HG03095 (cell line): ENCODE measurements around the gene DDX27.
"Not testable (repeated sequence)": the region's sequence is repeated elsewhere in the genome, so short reads cannot be mapped to it uniquely, and the experiment has no call there.

Source experiments
- ATAC-seq: cut with Tn5 transposase; IDR thresholded peaks from one replicate; pipeline ENCODE4 v1.9.1; 2021; ENCODE audit warnings: moderate library complexity; ENCODE audit not compliant: unreplicated experiment

DDX27 gene

GRCh38 chr20:49203011-49203410, 16.2 kb upstream of the DDX27 start:
- no peak for ATAC-seq

- no peak for ATAC-seq
Measured at GRCh38 chr20:49203746-49204145, 15.5 kb upstream of the DDX27 start.

GRCh38 chr20:49207076-49207475, 12.1 kb upstream of the DDX27 start:
- ATAC-seq: no peak

- ATAC-seq: no peak
Measured at GRCh38 chr20:49210101-49210756, 9.0 kb upstream of the DDX27 start.

GRCh38 chr20:49210757-49211110, 8.5 kb upstream of the DDX27 start:
- no peak for ATAC-seq

- ATAC-seq: no peak
Measured at GRCh38 chr20:49214571-49214970, 4.6 kb upstream of the DDX27 start.

GRCh38 chr20:49215232-49215631, 4.0 kb upstream of the DDX27 start:
- ATAC-seq: no peak

- ATAC-seq: no peak
Measured at GRCh38 chr20:49216991-49217578, 2.1 kb upstream of the DDX27 start.

GRCh38 chr20:49218739-49219090, 501 bp upstream of the DDX27 start:
- not testable (repeated sequence) for ATAC-seq

GRCh38 chr20:49219924-49220831, 962 bp downstream of the DDX27 start:
- ATAC-seq: no peak

- ATAC-seq: no peak
Measured at GRCh38 chr20:49225896-49226295, 6.7 kb downstream of the DDX27 start.

GRCh38 chr20:49228676-49229075, 9.5 kb downstream of the DDX27 start:
- no peak for ATAC-seq

GRCh38 chr20:49229381-49229780, 10.2 kb downstream of the DDX27 start:
- no peak for ATAC-seq

- ATAC-seq: no peak
Measured at GRCh38 chr20:49230021-49230420, 10.8 kb downstream of the DDX27 start.

- no peak for ATAC-seq
Measured at GRCh38 chr20:49230561-49231133, 11.4 kb downstream of the DDX27 start.

GRCh38 chr20:49231471-49231870, 12.3 kb downstream of the DDX27 start:
- ATAC-seq: no peak

- no peak for ATAC-seq
Measured at GRCh38 chr20:49233226-49233625, 14.0 kb downstream of the DDX27 start.

GRCh38 chr20:49234831-49235230, 15.6 kb downstream of the DDX27 start:
- ATAC-seq: no peak

- ATAC-seq: no peak
Measured at GRCh38 chr20:49236301-49236700, 17.1 kb downstream of the DDX27 start.

- ATAC-seq: no peak
Measured at GRCh38 chr20:49237531-49237930, 18.3 kb downstream of the DDX27 start.

- no peak for ATAC-seq
Measured at GRCh38 chr20:49245921-49246740, 26.9 kb downstream of the DDX27 start.
